ENCODE data around the gene OR6J1.
"Not testable (repeated sequence)": the region's sequence is repeated elsewhere in the genome, so short reads cannot be mapped to it uniquely, and the experiment has no call there.

The OR6J1 gene

GRCh38 chr14:22644305-22644635 lies at the start of gene OR6J1:
OR6J1 (minus strand) TSS chr14:22644352; CDS start chr14:22634811, 9,541 bp downstream.
- Histone ChIP-seq H3K36me3 (ENCODE audit: insufficient read depth, low read length) (no peaks in the 10 kb centered on the region), H3K4me3 (no peak within 1 kb of the TSS), H3K9ac (ENCODE audit: insufficient read length) (no peak within 1 kb of the TSS), H3K27ac (no peak within 1 kb of the TSS; the same call in 1 of the 2 replicates), H3K9me3 (ENCODE audit: low read depth, low read length) (no peaks in the 10 kb centered on the region)
- DNase-seq (ENCODE audit: low read depth, low spot score), result no peak
- TF ChIP-seq EZH2 (IDR thresholded peaks at IDR 0.05) (no peak), FOXP2 (optimal IDR thresholded peaks at IDR 0.05; ENCODE audit: control extremely low read depth, extremely low read length, insufficient read depth) (no peak), POLR2AphosphoS5 (IDR thresholded peaks at IDR 0.05; ENCODE audit: borderline replicate concordance, low read depth, low read length) (no peak)

GRCh38 chr14:22692194-22692593 lies 48.0 kb upstream of the OR6J1 start:
- DNase-seq (ENCODE audit: low read depth, low spot score), result no peak
- H3K4me3 ChIP-seq, result no peak overlapping the region
- H3K9me3 ChIP-seq (ENCODE audit: low read depth, low read length), result no peaks in the 10 kb centered on the region; the same call in 1 of the 2 replicates
- TF ChIP-seq FOXP2 (optimal IDR thresholded peaks at IDR 0.05; ENCODE audit: control extremely low read depth, extremely low read length, insufficient read depth) (no peak), POLR2AphosphoS5 (IDR thresholded peaks at IDR 0.05; ENCODE audit: borderline replicate concordance, low read depth, low read length) (no peak), EZH2 (IDR thresholded peaks at IDR 0.05) (no peak)
- H3K27ac ChIP-seq, result no peak overlapping the region
- no peak overlapping the region for H3K9ac ChIP-seq (ENCODE audit: insufficient read length)
- no peaks in the 10 kb centered on the region for H3K36me3 ChIP-seq (ENCODE audit: insufficient read depth, low read length)

GRCh38 chr14:22691171-22691570 lies 47.0 kb upstream of the OR6J1 start:
- H3K4me3 ChIP-seq, result no peak overlapping the region
- DNase-seq (ENCODE audit: low read depth, low spot score), result no peak
- H3K36me3 ChIP-seq (ENCODE audit: insufficient read depth, low read length), result no peaks in the 10 kb centered on the region
- no peak overlapping the region for H3K9ac ChIP-seq (ENCODE audit: insufficient read length)
- TF ChIP-seq FOXP2 (optimal IDR thresholded peaks at IDR 0.05; ENCODE audit: control extremely low read depth, extremely low read length, insufficient read depth) (no peak), EZH2 (IDR thresholded peaks at IDR 0.05) (no peak), POLR2AphosphoS5 (IDR thresholded peaks at IDR 0.05; ENCODE audit: borderline replicate concordance, low read depth, low read length) (no peak)
- H3K9me3 ChIP-seq (ENCODE audit: low read depth, low read length), result no peaks in the 10 kb centered on the region; the same call in 1 of the 2 replicates
- no peak overlapping the region for H3K27ac ChIP-seq

GRCh38 chr14:22689199-22689598 lies 45.0 kb upstream of the OR6J1 start:
- Histone ChIP-seq H3K36me3 (ENCODE audit: insufficient read depth, low read length) (no peaks in the 10 kb centered on the region), H3K9me3 (ENCODE audit: low read depth, low read length) (no peaks in the 10 kb centered on the region; the same call in 1 of the 2 replicates), H3K9ac (ENCODE audit: insufficient read length) (no peak overlapping the region), H3K27ac (no peak overlapping the region), H3K4me3 (no peak overlapping the region)
- TF ChIP-seq EZH2 (IDR thresholded peaks at IDR 0.05) (no peak), FOXP2 (optimal IDR thresholded peaks at IDR 0.05; ENCODE audit: control extremely low read depth, extremely low read length, insufficient read depth) (no peak), POLR2AphosphoS5 (IDR thresholded peaks at IDR 0.05; ENCODE audit: borderline replicate concordance, low read depth, low read length) (no peak)
- no peak for DNase-seq (ENCODE audit: low read depth, low spot score)

GRCh38 chr14:22687969-22688368 lies 43.8 kb upstream of the OR6J1 start:
- not testable (repeated sequence) for H3K9me3 ChIP-seq (ENCODE audit: low read depth, low read length); H3K36me3 ChIP-seq (ENCODE audit: insufficient read depth, low read length); H3K4me3 ChIP-seq; DNase-seq (ENCODE audit: low read depth, low spot score); H3K27ac ChIP-seq; H3K9ac ChIP-seq (ENCODE audit: insufficient read length)

GRCh38 chr14:22686176-22686611 lies 42.0 kb upstream of the OR6J1 start:
- H3K9me3 ChIP-seq (ENCODE audit: low read depth, low read length); H3K9ac ChIP-seq (ENCODE audit: insufficient read length); H3K27ac ChIP-seq; H3K36me3 ChIP-seq (ENCODE audit: insufficient read depth, low read length); H3K4me3 ChIP-seq; DNase-seq (ENCODE audit: low read depth, low spot score): not testable (repeated sequence)

- no peak for DNase-seq (ENCODE audit: low read depth, low spot score)
- H3K4me3 ChIP-seq, result no peak overlapping the region
- no peaks in the 10 kb centered on the region for H3K36me3 ChIP-seq (ENCODE audit: insufficient read depth, low read length)
- H3K27ac ChIP-seq, result no peak overlapping the region
- H3K9ac ChIP-seq (ENCODE audit: insufficient read length), result no peak overlapping the region
- no peaks in the 10 kb centered on the region for H3K9me3 ChIP-seq (ENCODE audit: low read depth, low read length)
- TF ChIP-seq EZH2 (IDR thresholded peaks at IDR 0.05), result no peak
Measured at GRCh38 chr14:22685467-22685866, 41.3 kb upstream of the OR6J1 start.

GRCh38 chr14:22683428-22683827 lies 39.3 kb upstream of the OR6J1 start:
- not testable (repeated sequence) for H3K27ac ChIP-seq; H3K36me3 ChIP-seq (ENCODE audit: insufficient read depth, low read length); H3K4me3 ChIP-seq; DNase-seq (ENCODE audit: low read depth, low spot score); H3K9ac ChIP-seq (ENCODE audit: insufficient read length); H3K9me3 ChIP-seq (ENCODE audit: low read depth, low read length)

- no peak for TF ChIP-seq FOXP2 (optimal IDR thresholded peaks at IDR 0.05; ENCODE audit: control extremely low read depth, extremely low read length, insufficient read depth)
- no peak for TF ChIP-seq POLR2AphosphoS5 (IDR thresholded peaks at IDR 0.05; ENCODE audit: borderline replicate concordance, low read depth, low read length)
- no peak for TF ChIP-seq EZH2 (IDR thresholded peaks at IDR 0.05)
- Histone ChIP-seq H3K36me3 (ENCODE audit: insufficient read depth, low read length) (no peaks in the 10 kb centered on the region), H3K4me3 (no peak overlapping the region), H3K9ac (ENCODE audit: insufficient read length) (no peak overlapping the region), H3K9me3 (ENCODE audit: low read depth, low read length) (no peaks in the 10 kb centered on the region), H3K27ac (no peak overlapping the region)
- no peak for DNase-seq (ENCODE audit: low read depth, low spot score)
Measured at GRCh38 chr14:22678221-22678620, 34.1 kb upstream of the OR6J1 start.

GRCh38 chr14:22677551-22677950 lies 33.4 kb upstream of the OR6J1 start:
- H3K9me3 ChIP-seq (ENCODE audit: low read depth, low read length); H3K4me3 ChIP-seq: not testable (repeated sequence)

More at GRCh38 chr14:22677551-22677950, 33.4 kb upstream of the OR6J1 start:
- not testable (repeated sequence) for H3K9ac ChIP-seq (ENCODE audit: insufficient read length); DNase-seq (ENCODE audit: low read depth, low spot score); H3K27ac ChIP-seq; H3K36me3 ChIP-seq (ENCODE audit: insufficient read depth, low read length)
